Measurements from ENCODE around the gene HOXB4. TPM values are rescaled to one million over a fixed set of nuclear protein-coding genes. Genes with fewer than 3 reads are reported as not detected.

HOXB4 gene
- total and polyA plus RNA-seq, 2 of the 4 experiments (the other 2 are of a cell fraction) = 2.0 to 8.5 TPM

GRCh38 chr17:48613862-48614694 lies 35.9 kb upstream of the HOXB4 start (continued):
- TF ChIP-seq RCOR1 (IDR thresholded peaks at IDR 0.05; ENCODE audit: insufficient replicate concordance, low read length) = no peak

- H3K23ac ChIP-seq (ENCODE audit: low read depth, low read length) = peak overlapping the region; percentile 98
- peak overlapping the region; percentile 86 for H3K4ac ChIP-seq (ENCODE audit: low read depth, low read length)
- intact Hi-C loops (cut with micrococcal nuclease) (no loop called here), in situ Hi-C loops (cut with MboI; ENCODE audit: low sequenced_read_pairs) (no loop called here), dilution Hi-C loops (cut with HindIII; ENCODE audit: low sequenced_read_pairs, unreplicated experiment) (no loop called here)
- peaks cover 14% of the 10 kb centered on the region for H3K4me1 ChIP-seq (ENCODE audit: control insufficient read depth, insufficient read depth, low read length)
- no TSS peak for BruUV-seq (replicated peaks)
- H4K8ac ChIP-seq (ENCODE audit: low read depth in 2 of 2, low read length in 2 of 2) = peak overlapping the region; percentile 35 to 93; a peak in 3 of 4 replicates
- H2BK5ac ChIP-seq (ENCODE audit: low read depth, low read length, poor library complexity, severe bottlenecking) = peak overlapping the region; percentile 79
- ATAC-seq (ENCODE audit: low read depth) (peak; percentile 58), DNase-seq (peak; percentile 61)
- peaks cover under 1% of the 10 kb centered on the region; the same call in 1 of the 2 replicates for H4K20me1 ChIP-seq (ENCODE audit: insufficient read depth, low read length)
- peak overlapping the region; percentile 50 for H3K56ac ChIP-seq (ENCODE audit: extremely low read depth, insufficient read depth, low read length)
- peak overlapping the region; percentile 61; the same call in 1 of the 2 replicates for H2BK20ac ChIP-seq (ENCODE audit: low read depth, low read length)
- ChIA-PET CTCF (interaction anchor here (0.6 to 1.4 kb wide), 13 partner anchors 9 to 663 kb away, joined by 3 to 6 read pairs (median 3); no protein-coding TSS in a partner anchor), POLR2A (ENCODE audit: unreplicated experiment) (interaction anchor here (0.5 to 1.4 kb wide), 3 partner anchors 17 to 297 kb away, joined by 3 to 4 read pairs (median 4); no protein-coding TSS in a partner anchor)
- peak overlapping the region; percentile 96 for H3K9ac ChIP-seq (ENCODE audit: low read depth, low read length)
- peak overlapping the region; percentile 70; the same call in 1 of the 2 replicates for H2BK120ac ChIP-seq (ENCODE audit: low read depth, low read length)
- peak overlapping the region; percentile 94 for H3K27ac ChIP-seq (ENCODE audit: insufficient read depth, low read length)
- H3K9me3 ChIP-seq (ENCODE audit: control insufficient read depth, insufficient read depth, low read length) = no peaks in the 10 kb centered on the region
- H3K14ac ChIP-seq (replicated peaks; ENCODE audit: low read depth, low read length) = peak overlapping the region; percentile 97
- peak overlapping the region; percentile 69 for H4K91ac ChIP-seq (ENCODE audit: insufficient read depth, low read depth, low read length)
- WGBS, 2 experiments (ENCODE audit: extremely low coverage in 2 of 2, insufficient read length in 1 of 2) = 0% methylated on average over 26 of the region's 67 CpGs; no CpG with 5 or more reads in 1 of the 2 experiments
- H4K5ac ChIP-seq (ENCODE audit: low read depth, low read length) = peak overlapping the region; percentile 77
- TF ChIP-seq RAD21 (IDR thresholded peaks at IDR 0.05; ENCODE audit: low read length) (no peak), NFE2L2 (IDR thresholded peaks at IDR 0.05; ENCODE audit: low read depth, low read length) (no peak), CTCF (conservative IDR thresholded peaks at IDR 0.05; ENCODE audit: low read depth, low read length) (peak; percentile 33), RCOR1 (IDR thresholded peaks at IDR 0.05; ENCODE audit: insufficient replicate concordance, low read length) (no peak), MAFK (IDR thresholded peaks at IDR 0.05; ENCODE audit: low read depth, low read length) (no peak)
- H2AK9ac ChIP-seq (replicated peaks; ENCODE audit: low read depth, low read length, poor library complexity) = peak overlapping the region; percentile 8
- peak overlapping the region; percentile 91 for H3K4me2 ChIP-seq (ENCODE audit: low read depth, low read length)
- H3K9me1 ChIP-seq (ENCODE audit: insufficient read depth, low read length) = 0 out of 2 replicates have a peak, but pooled peaks cover 3% of the 10 kb centered on the region
- H3K4me3 ChIP-seq (ENCODE audit: insufficient read depth, low read depth, low read length) = peak overlapping the region; percentile 63
- H3K18ac ChIP-seq (ENCODE audit: low read depth, low read length) = peak overlapping the region; percentile 86
- H3K79me1 ChIP-seq (ENCODE audit: low read depth in 1 of 2, low read length in 2 of 2) = peaks cover 9 to 34% of the 10 kb centered on the region in 2 experiments; a peak in 3 of 4 replicates
- no peaks in the 10 kb centered on the region for H3K36me3 ChIP-seq (ENCODE audit: control insufficient read depth, insufficient read depth, low read length)
- no peak overlapping the region for H2AK5ac ChIP-seq (ENCODE audit: low read depth, low read length)
- peak overlapping the region; percentile 5; the same call in 1 of the 3 replicates for H2BK15ac ChIP-seq (ENCODE audit: low read depth, low read length)
- H3K27me3 ChIP-seq (ENCODE audit: control insufficient read depth, insufficient read depth, low read length) = peaks cover 29% of the 10 kb centered on the region
- H2AFZ ChIP-seq (replicated peaks; ENCODE audit: low read length, poor library complexity) = peak overlapping the region; percentile 84
Observed at GRCh38 chr17:48612854-48613691, 34.9 kb upstream of the HOXB4 start.
